Uterus (tissue), 4 donors: ENCODE measurements around the gene ZFP90. TPM values are rescaled to one million over a fixed set of nuclear protein-coding genes. Genes with fewer than 3 reads are reported as not detected.

Experiments
- DNase-seq, 2 donors: peaks; one replicate each; pipeline ENCODE4 v3.0.0-alpha.2; 2019 to 2020
- H3K27ac ChIP-seq, 2 donors: fragments of 200-600 bp; sonication (generic); 1 replicate in 1 of 2; 2 replicates in 1 of 2; pipeline ENCODE4 v1.5.1; 2016 to 2018
- H3K27me3 ChIP-seq, 2 donors: fragments of 200-600 bp; sonication (generic); one replicate each; pipeline ENCODE4 v1.5.1; 2018 to 2019; ENCODE audit warnings: control low read depth in 1 of 2
- H3K36me3 ChIP-seq, 2 donors: fragments of 200-600 bp; sonication (generic); one replicate each; pipeline ENCODE4 v1.5.1; 2019; ENCODE audit warnings: control low read depth in 1 of 2
- H3K4me1 ChIP-seq, 2 donors: fragments of 200-600 bp; sonication (generic); one replicate each; pipeline ENCODE4 v1.5.1; 2018 to 2019; ENCODE audit warnings: control low read depth in 1 of 2
- H3K4me3 ChIP-seq, 2 donors: fragments of 200-600 bp; sonication (generic); 1 replicate in 1 of 2; 2 replicates in 1 of 2; pipeline ENCODE4 v1.5.1; 2018 to 2019; ENCODE audit warnings: mild to moderate bottlenecking in 1 of 2
- H3K9me3 ChIP-seq, 2 donors: fragments of 200-600 bp; sonication (generic); one replicate each; pipeline ENCODE4 v1.5.1; 2019; ENCODE audit warnings: control low read depth in 1 of 2
- POLR2A ChIP-seq, 2 donors: fragments of 450-650 bp; IDR thresholded peaks; one replicate each; pipeline ENCODE4 v1.6.1; 2016; ENCODE audit warnings: antibody characterized with exemption in 2 of 2, mild to moderate bottlenecking in 1 of 2, moderate library complexity in 1 of 2
- intact Hi-C: fragments of 100-400 bp; cut with DNase I; formaldehyde crosslinking; loops from one replicate; pipeline ENCODE4 v1.15.1; 2023; ENCODE audit warnings: low total_unique reads
- total RNA-seq, 4 donors: library from RNA; depleted of rRNA in 3 of 4; stranded (reverse); fragments of >200 nt in 3 of 4; gene quantifications; one replicate each; pipeline versions ENCODE4 v1.1.0 to v1.2.4, GENCODE V29; 2014 to 2023
- TF ChIP-seq, protein P1 (sequence below), 4 experiments: fragments of 200-600 bp in 2 of 4; fragments of 450-650 bp in 2 of 4; sonication (generic) in 2 of 4; IDR thresholded peaks; one replicate each; pipeline ENCODE4 v1.5.1; 2016 to 2019; ENCODE audit warnings: antibody characterized with exemption in 4 of 4, mild to moderate bottlenecking in 2 of 4, moderate library complexity in 1 of 4
- donor health status: DM: yes; HTN: yes; CAD: no.

Gene ZFP90
- total RNA-seq, 4 donors from 2014 or later, result 19.1 to 81.4 (median 31.9) TPM

DNA sequence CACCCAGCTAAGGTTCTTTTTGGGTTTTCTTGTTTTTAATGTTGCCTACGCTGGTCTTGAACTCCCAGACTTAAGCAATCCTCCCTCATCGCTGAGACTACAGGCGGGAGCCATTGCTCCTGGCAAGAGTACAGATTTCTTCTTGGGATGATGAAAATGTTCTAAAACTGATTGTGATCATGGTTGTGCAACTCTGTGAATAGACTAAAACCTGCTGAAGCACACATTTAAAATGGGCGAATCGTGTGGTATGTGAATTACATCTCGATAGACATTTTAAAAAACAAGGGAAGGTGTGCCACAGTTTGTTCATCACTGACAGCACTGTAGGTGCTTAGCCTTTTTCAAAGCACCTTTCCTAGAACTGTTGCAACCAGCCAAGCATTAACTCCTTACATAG, 57.2 kb downstream of the ZFP90 start:
- no peaks in the 10 kb centered on the region for H3K27me3 ChIP-seq

DNA sequence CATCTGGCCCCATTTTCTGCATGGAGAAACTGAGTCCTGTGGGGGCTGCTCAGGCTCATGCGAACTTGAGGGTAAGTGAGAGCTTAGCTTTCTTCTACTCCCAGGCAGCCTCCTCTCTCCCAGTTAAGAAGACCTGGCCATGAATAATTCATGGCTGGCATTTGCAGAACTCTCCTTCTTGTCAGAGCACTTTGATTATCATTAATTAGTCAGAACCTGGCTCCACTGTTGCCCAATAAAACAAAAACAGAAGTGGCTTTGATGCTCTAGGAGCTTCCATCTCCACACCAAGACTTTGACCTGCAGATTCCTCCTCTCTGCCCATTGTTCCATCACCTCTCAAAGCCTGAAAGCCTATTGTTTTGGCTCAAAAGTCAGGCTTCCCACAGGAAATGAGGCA, 60.5 kb downstream of the ZFP90 start:
- Histone ChIP-seq H3K9me3 (no peaks in the 10 kb centered on the region), H3K27me3 (no peaks in the 10 kb centered on the region), H3K36me3 (no peaks in the 10 kb centered on the region), H3K4me3 (no peak overlapping the region), H3K27ac (no peak overlapping the region), H3K4me1 (no peaks in the 10 kb centered on the region)
- intact Hi-C loops, result no loop called here
- DNase-seq, result no peak
- no peak for TF ChIP-seq POLR2A (IDR thresholded peaks at IDR 0.05)
- TF ChIP-seq, protein P1, sequence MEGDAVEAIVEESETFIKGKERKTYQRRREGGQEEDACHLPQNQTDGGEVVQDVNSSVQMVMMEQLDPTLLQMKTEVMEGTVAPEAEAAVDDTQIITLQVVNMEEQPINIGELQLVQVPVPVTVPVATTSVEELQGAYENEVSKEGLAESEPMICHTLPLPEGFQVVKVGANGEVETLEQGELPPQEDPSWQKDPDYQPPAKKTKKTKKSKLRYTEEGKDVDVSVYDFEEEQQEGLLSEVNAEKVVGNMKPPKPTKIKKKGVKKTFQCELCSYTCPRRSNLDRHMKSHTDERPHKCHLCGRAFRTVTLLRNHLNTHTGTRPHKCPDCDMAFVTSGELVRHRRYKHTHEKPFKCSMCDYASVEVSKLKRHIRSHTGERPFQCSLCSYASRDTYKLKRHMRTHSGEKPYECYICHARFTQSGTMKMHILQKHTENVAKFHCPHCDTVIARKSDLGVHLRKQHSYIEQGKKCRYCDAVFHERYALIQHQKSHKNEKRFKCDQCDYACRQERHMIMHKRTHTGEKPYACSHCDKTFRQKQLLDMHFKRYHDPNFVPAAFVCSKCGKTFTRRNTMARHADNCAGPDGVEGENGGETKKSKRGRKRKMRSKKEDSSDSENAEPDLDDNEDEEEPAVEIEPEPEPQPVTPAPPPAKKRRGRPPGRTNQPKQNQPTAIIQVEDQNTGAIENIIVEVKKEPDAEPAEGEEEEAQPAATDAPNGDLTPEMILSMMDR (IDR thresholded peaks at IDR 0.05), result no peak

More for the DNA sequence above, 57.2 kb downstream of the ZFP90 start:
- Histone ChIP-seq H3K9me3 (no peaks in the 10 kb centered on the region), H3K27ac (no peak overlapping the region), H3K4me3 (no peak overlapping the region), H3K36me3 (no peaks in the 10 kb centered on the region), H3K4me1 (no peaks in the 10 kb centered on the region)
- TF ChIP-seq POLR2A (IDR thresholded peaks at IDR 0.05), result no peak
- TF ChIP-seq, protein P1 (IDR thresholded peaks at IDR 0.05), result no peak
- intact Hi-C loops, result no loop called here
- no peak for DNase-seq

DNA sequence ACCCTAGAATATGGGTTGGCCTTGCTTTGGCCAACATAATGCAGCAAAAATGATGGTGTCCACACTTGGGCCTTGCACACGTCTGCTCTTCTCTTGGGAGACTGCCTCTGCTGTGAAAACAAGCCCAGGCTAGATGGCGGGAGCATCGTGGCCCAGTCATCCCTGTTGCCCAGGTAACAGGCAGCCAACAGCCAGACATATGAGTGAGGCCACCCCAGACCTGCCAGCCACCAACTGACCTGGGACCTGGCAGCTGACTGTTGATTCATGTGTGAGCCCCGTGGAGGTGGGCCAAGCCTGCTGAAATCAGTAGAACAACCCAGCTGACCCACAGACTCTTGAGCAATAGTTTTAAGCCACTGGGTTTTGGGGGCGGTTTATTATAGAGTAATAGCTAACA, 66.7 kb downstream of the ZFP90 start:
- Histone ChIP-seq H3K4me1 (no peaks in the 10 kb centered on the region), H3K9me3 (no peaks in the 10 kb centered on the region), H3K27me3 (no peaks in the 10 kb centered on the region), H3K36me3 (no peaks in the 10 kb centered on the region), H3K4me3 (no peak overlapping the region), H3K27ac (no peak overlapping the region)
- DNase-seq, result no peak
- intact Hi-C loops, result no loop called here
- TF ChIP-seq POLR2A (IDR thresholded peaks at IDR 0.05), result no peak
- TF ChIP-seq, protein P1 (IDR thresholded peaks at IDR 0.05), result no peak

DNA sequence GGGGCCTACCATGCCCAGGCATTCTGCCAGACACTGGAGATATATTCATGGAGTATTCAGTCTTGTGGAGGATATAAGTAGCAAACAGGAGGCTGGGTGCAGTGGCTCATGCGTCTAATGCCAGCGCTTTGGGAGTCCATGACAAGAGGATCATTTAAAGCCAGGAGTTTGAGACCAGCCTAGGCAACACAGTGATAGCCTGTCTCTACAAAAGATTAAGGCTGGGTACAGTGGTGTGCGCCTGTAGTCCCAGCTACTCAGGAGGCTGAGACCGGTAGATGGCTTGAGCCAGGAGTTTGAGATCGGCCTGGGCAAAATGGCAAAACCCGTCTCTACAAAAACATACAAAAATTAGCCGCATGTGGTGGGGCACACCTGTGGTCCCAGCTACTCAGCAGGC, 68.4 kb downstream of the ZFP90 start:
- no peaks in the 10 kb centered on the region for H3K36me3 ChIP-seq
- H3K27me3 ChIP-seq, result no peaks in the 10 kb centered on the region
- no peaks in the 10 kb centered on the region for H3K4me1 ChIP-seq
- no peak overlapping the region for H3K27ac ChIP-seq
- H3K9me3 ChIP-seq, result no peaks in the 10 kb centered on the region
- DNase-seq, result no peak
- TF ChIP-seq POLR2A (IDR thresholded peaks at IDR 0.05), result no peak
- TF ChIP-seq, protein P1 (IDR thresholded peaks at IDR 0.05), result no peak
- H3K4me3 ChIP-seq, result no peak overlapping the region
- intact Hi-C loops, result no loop called here

DNA sequence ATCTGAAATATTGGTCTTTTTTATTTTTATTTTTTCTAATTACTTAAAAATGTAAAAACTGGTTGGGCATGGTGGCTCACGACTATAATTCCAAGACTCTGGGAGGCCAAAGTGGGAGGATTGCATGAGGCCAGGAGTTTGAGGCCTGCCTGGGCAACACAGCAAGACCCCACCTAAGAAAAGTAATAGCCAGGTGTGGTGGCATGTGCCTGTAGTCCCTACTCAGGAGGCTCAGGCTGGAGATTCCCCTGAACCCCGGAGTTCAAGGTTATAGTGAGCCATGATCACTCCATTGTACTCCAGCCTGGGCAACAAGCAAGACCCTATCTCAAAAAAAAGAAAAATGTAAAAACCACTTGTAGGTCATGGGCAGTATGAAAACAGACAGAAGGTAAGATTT, 69.2 kb downstream of the ZFP90 start:
- intact Hi-C loops, result no loop called here
- H3K36me3 ChIP-seq, result no peaks in the 10 kb centered on the region

More for the DNA sequence above, 69.2 kb downstream of the ZFP90 start:
- no peak for TF ChIP-seq POLR2A (IDR thresholded peaks at IDR 0.05)
- TF ChIP-seq, protein P1 (IDR thresholded peaks at IDR 0.05), result no peak
- Histone ChIP-seq H3K4me1 (no peaks in the 10 kb centered on the region), H3K27ac (no peak overlapping the region), H3K9me3 (no peaks in the 10 kb centered on the region), H3K27me3 (no peaks in the 10 kb centered on the region), H3K4me3 (no peak overlapping the region)
- DNase-seq, result no peak
